Measurements from ENCODE around the gene LHFPL3.

LHFPL3 gene

DNA sequence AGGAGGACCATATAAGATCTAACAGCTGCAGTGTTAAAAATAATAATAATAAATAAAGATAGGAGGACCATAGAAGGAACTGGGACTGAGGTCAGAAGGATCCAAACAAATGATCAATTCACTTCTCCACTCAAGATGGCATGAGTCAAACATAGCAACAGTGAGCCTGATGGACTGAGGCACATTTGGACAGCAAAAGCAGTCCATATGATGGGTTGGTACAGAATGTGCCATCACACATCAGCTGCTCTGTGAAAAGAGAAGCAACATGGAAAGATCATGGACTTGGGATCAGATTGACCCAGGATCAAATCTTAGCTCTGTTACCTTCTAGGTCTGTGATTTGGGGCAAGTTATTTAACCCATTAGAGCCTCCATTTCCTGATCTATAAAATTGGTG, 496.7 kb downstream of the LHFPL3 start:
- Histone ChIP-seq H3K4me2 (ENCODE audit: low read length, poor library complexity, severe bottlenecking) (no peak overlapping the region), H2AFZ (ENCODE audit: low read depth, low read length) (no peak overlapping the region), H2BK5ac (ENCODE audit: low read depth, low read length, poor library complexity, severe bottlenecking) (no peak overlapping the region), H3K36me3 (ENCODE audit: control insufficient read depth in 1 of 2, insufficient read depth in 2 of 2, low read depth in 1 of 2, low read length in 2 of 2) (no peaks in the 10 kb centered on the region), H4K91ac (ENCODE audit: low read length) (no peak overlapping the region), H2BK120ac (ENCODE audit: low read depth, low read length) (no peak overlapping the region), H2AK5ac (ENCODE audit: low read length, severe bottlenecking) (no peak overlapping the region), H4K8ac (ENCODE audit: low read length) (no peak overlapping the region), H3K18ac (ENCODE audit: low read depth in 1 of 2, low read length in 2 of 2) (no peak overlapping the region), H3K27ac (ENCODE audit: low read length, poor library complexity, severe bottlenecking) (no peak overlapping the region), H3K4me3 (ENCODE audit: insufficient read depth in 1 of 2, low read depth in 1 of 2, low read length in 2 of 2) (no peak overlapping the region), H3K4ac (ENCODE audit: low read depth in 1 of 2, low read length in 2 of 2) (no peak overlapping the region), H3K27me3 (ENCODE audit: control insufficient read depth in 1 of 2, insufficient read depth in 1 of 2, low read length in 2 of 2) (peaks cover 11 to 17% of the 10 kb centered on the region in 2 experiments), H3K9me3 (ENCODE audit: control insufficient read depth, low read length) (no peaks in the 10 kb centered on the region), H3K23ac (ENCODE audit: low read length in 2 of 2) (no peak overlapping the region), H2BK12ac (ENCODE audit: low read length in 2 of 2) (no peak overlapping the region), H3K4me1 (ENCODE audit: control insufficient read depth, insufficient read depth, low read depth, low read length) (no peaks in the 10 kb centered on the region), H3K9ac (ENCODE audit: low read length) (no peak overlapping the region), H2BK15ac (ENCODE audit: low read depth, poor library complexity, severe bottlenecking) (no peak overlapping the region), H3K79me1 (replicated peaks; ENCODE audit: low read length, poor library complexity, severe bottlenecking) (no peaks in the 10 kb centered on the region), H3K14ac (ENCODE audit: low read length in 2 of 2) (no peak overlapping the region)
- DNase-seq = no peak

- H2BK5ac ChIP-seq (ENCODE audit: low read depth, low read length, poor library complexity, severe bottlenecking) = no peak overlapping the region
- 80% methylated on average over 4 of the region's 4 CpGs for WGBS
- H2BK15ac ChIP-seq (ENCODE audit: low read depth, poor library complexity, severe bottlenecking) = no peak overlapping the region
- H2BK120ac ChIP-seq (ENCODE audit: low read depth, low read length) = no peak overlapping the region
- no peaks in the 10 kb centered on the region for H3K79me1 ChIP-seq (replicated peaks; ENCODE audit: low read length, poor library complexity, severe bottlenecking)
- H3K14ac ChIP-seq (ENCODE audit: low read length in 2 of 2) = no peak overlapping the region
- H3K4me2 ChIP-seq (ENCODE audit: low read length, poor library complexity, severe bottlenecking) = no peak overlapping the region
- H3K9me3 ChIP-seq (ENCODE audit: control insufficient read depth, low read length) = peaks cover 3% of the 10 kb centered on the region
- H3K18ac ChIP-seq (ENCODE audit: low read depth in 1 of 2, low read length in 2 of 2) = no peak overlapping the region
- H3K4me1 ChIP-seq (ENCODE audit: control insufficient read depth, insufficient read depth, low read depth, low read length) = no peaks in the 10 kb centered on the region
- H4K8ac ChIP-seq (ENCODE audit: low read length) = no peak overlapping the region
- no peak overlapping the region for H3K27ac ChIP-seq (ENCODE audit: low read length, poor library complexity, severe bottlenecking)
- peaks cover under 1 to 11% of the 10 kb centered on the region in 2 experiments for H3K27me3 ChIP-seq (ENCODE audit: control insufficient read depth in 1 of 2, insufficient read depth in 1 of 2, low read length in 2 of 2)
- no peak overlapping the region for H3K23ac ChIP-seq (ENCODE audit: low read length in 2 of 2)
- no peak overlapping the region for H3K4ac ChIP-seq (ENCODE audit: low read depth in 1 of 2, low read length in 2 of 2)
- no peak overlapping the region for H2AK5ac ChIP-seq (ENCODE audit: low read length, severe bottlenecking)
- no peak overlapping the region for H3K4me3 ChIP-seq (ENCODE audit: insufficient read depth in 1 of 2, low read depth in 1 of 2, low read length in 2 of 2)
- H2AFZ ChIP-seq (ENCODE audit: low read depth, low read length) = no peak overlapping the region
- no peaks in the 10 kb centered on the region for H3K36me3 ChIP-seq (ENCODE audit: control insufficient read depth in 1 of 2, insufficient read depth in 2 of 2, low read depth in 1 of 2, low read length in 2 of 2)
- no peak overlapping the region for H2BK12ac ChIP-seq (ENCODE audit: low read length in 2 of 2)
- no peak overlapping the region for H4K91ac ChIP-seq (ENCODE audit: low read length)
- H3K9ac ChIP-seq (ENCODE audit: low read length) = no peak overlapping the region
- no peak for DNase-seq
Observed at GRCh38 chr7:104826135-104826534, 497.7 kb downstream of the LHFPL3 start.

GRCh38 chr7:104836976-104837375, 508.6 kb downstream of the LHFPL3 start:
- H3K18ac ChIP-seq (ENCODE audit: low read depth in 1 of 2, low read length in 2 of 2) = no peak overlapping the region
- H3K79me1 ChIP-seq (replicated peaks; ENCODE audit: low read length, poor library complexity, severe bottlenecking) = no peaks in the 10 kb centered on the region
- H2BK15ac ChIP-seq (ENCODE audit: low read depth, poor library complexity, severe bottlenecking) = no peak overlapping the region
- no peaks in the 10 kb centered on the region for H3K9me3 ChIP-seq (ENCODE audit: control insufficient read depth, low read length)
- DNase-seq = no peak
- H3K36me3 ChIP-seq (ENCODE audit: control insufficient read depth in 1 of 2, insufficient read depth in 2 of 2, low read depth in 1 of 2, low read length in 2 of 2) = no peaks in the 10 kb centered on the region
- H2AFZ ChIP-seq (ENCODE audit: low read depth, low read length) = no peak overlapping the region
- H3K4me1 ChIP-seq (ENCODE audit: control insufficient read depth, insufficient read depth, low read depth, low read length) = no peaks in the 10 kb centered on the region
- H2AK5ac ChIP-seq (ENCODE audit: low read length, severe bottlenecking) = no peak overlapping the region
- WGBS = 73% methylated on average over 3 of the region's 4 CpGs
- H3K27me3 ChIP-seq (ENCODE audit: control insufficient read depth in 1 of 2, insufficient read depth in 1 of 2, low read length in 2 of 2) = peaks cover 10 to 37% of the 10 kb centered on the region in 2 experiments
- H3K4me3 ChIP-seq (ENCODE audit: insufficient read depth in 1 of 2, low read depth in 1 of 2, low read length in 2 of 2) = no peak overlapping the region
- no peak overlapping the region for H4K8ac ChIP-seq (ENCODE audit: low read length)
- no peak overlapping the region for H2BK5ac ChIP-seq (ENCODE audit: low read depth, low read length, poor library complexity, severe bottlenecking)
- H2BK120ac ChIP-seq (ENCODE audit: low read depth, low read length) = no peak overlapping the region
- no peak overlapping the region for H4K91ac ChIP-seq (ENCODE audit: low read length)
- no peak overlapping the region for H3K14ac ChIP-seq (ENCODE audit: low read length in 2 of 2)
- no peak overlapping the region for H3K4me2 ChIP-seq (ENCODE audit: low read length, poor library complexity, severe bottlenecking)
- no peak overlapping the region for H3K27ac ChIP-seq (ENCODE audit: low read length, poor library complexity, severe bottlenecking)
- H3K4ac ChIP-seq (ENCODE audit: low read depth in 1 of 2, low read length in 2 of 2) = no peak overlapping the region
- H3K9ac ChIP-seq (ENCODE audit: low read length) = no peak overlapping the region
- no peak overlapping the region for H3K23ac ChIP-seq (ENCODE audit: low read length in 2 of 2)
- H2BK12ac ChIP-seq (ENCODE audit: low read length in 2 of 2) = no peak overlapping the region

GRCh38 chr7:104838537-104839299, 510.3 kb downstream of the LHFPL3 start:
- Histone ChIP-seq H2BK15ac (ENCODE audit: low read depth, poor library complexity, severe bottlenecking) (no peak overlapping the region), H3K18ac (ENCODE audit: low read depth in 1 of 2, low read length in 2 of 2) (no peak overlapping the region), H3K4me3 (ENCODE audit: insufficient read depth in 1 of 2, low read depth in 1 of 2, low read length in 2 of 2) (no peak overlapping the region), H3K27ac (ENCODE audit: low read length, poor library complexity, severe bottlenecking) (no peak overlapping the region), H3K79me1 (replicated peaks; ENCODE audit: low read length, poor library complexity, severe bottlenecking) (no peaks in the 10 kb centered on the region), H2AK5ac (ENCODE audit: low read length, severe bottlenecking) (no peak overlapping the region), H3K4me2 (ENCODE audit: low read length, poor library complexity, severe bottlenecking) (no peak overlapping the region), H3K14ac (ENCODE audit: low read length in 2 of 2) (no peak overlapping the region), H2AFZ (ENCODE audit: low read depth, low read length) (no peak overlapping the region), H4K91ac (ENCODE audit: low read length) (no peak overlapping the region), H3K27me3 (ENCODE audit: control insufficient read depth in 1 of 2, insufficient read depth in 1 of 2, low read length in 2 of 2) (peaks cover 17 to 37% of the 10 kb centered on the region in 2 experiments), H3K4me1 (ENCODE audit: control insufficient read depth, insufficient read depth, low read depth, low read length) (no peaks in the 10 kb centered on the region), H2BK120ac (ENCODE audit: low read depth, low read length) (no peak overlapping the region), H3K23ac (ENCODE audit: low read length in 2 of 2) (no peak overlapping the region), H3K9ac (ENCODE audit: low read length) (no peak overlapping the region), H3K36me3 (ENCODE audit: control insufficient read depth in 1 of 2, insufficient read depth in 2 of 2, low read depth in 1 of 2, low read length in 2 of 2) (no peaks in the 10 kb centered on the region), H2BK12ac (ENCODE audit: low read length in 2 of 2) (no peak overlapping the region), H3K9me3 (ENCODE audit: control insufficient read depth, low read length) (no peaks in the 10 kb centered on the region), H2BK5ac (ENCODE audit: low read depth, low read length, poor library complexity, severe bottlenecking) (no peak overlapping the region), H4K8ac (ENCODE audit: low read length) (no peak overlapping the region), H3K4ac (ENCODE audit: low read depth in 1 of 2, low read length in 2 of 2) (no peak overlapping the region)
- 81% methylated on average over 3 of the region's 3 CpGs for WGBS
- DNase-seq = no peak
